SK-N-SH (cell line): ENCODE data around the gene TERB2. TPM values are rescaled to one million over a fixed set of nuclear protein-coding genes. Genes with fewer than 3 reads are reported as not detected.

ENCODE experiments used
- CTCF ChIA-PET: fragments of 300-600, 350-600 bp; formaldehyde crosslinking; extraction: SDS; loops from one replicate; lab custom pipeline; 2021; lab: Yijun Ruan, JAX
- POLR2A ChIA-PET: fragments of 350-600 bp; sonication (Branson Sonifier 250); formaldehyde crosslinking; extraction: SDS; loops from one replicate; lab custom pipeline; 2020; ENCODE audit warnings: antibody characterized with exemption, inconsistent platforms; lab: Yijun Ruan, JAX
- DNase-seq: peaks from one replicate; pipeline ENCODE4 v3.0.0; 2012
- H2AFZ ChIP-seq: fragments of 200-600 bp; sonication (generic); 2 replicates; pipeline ENCODE4 v1.8.1; 2016; ENCODE audit warnings: antibody characterized with exemption, mild to moderate bottlenecking, low read depth
- H3F3A ChIP-seq: fragments of 200-600 bp; sonication (generic); replicated peaks from 2 replicates; pipeline ENCODE3; 2016; ENCODE audit warnings: antibody characterized with exemption, mild to moderate bottlenecking; ENCODE audit not compliant: insufficient read depth
- H3K27ac ChIP-seq, 2 experiments: fragments of 200-500 bp in 1 of 2; fragments of 200-600 bp in 1 of 2; sonication (Bioruptor generic) in 1 of 2; sonication (generic), shearing (Covaris generic) in 1 of 2; 2 replicates each; pipeline versions ENCODE4 v1.5.1 to v1.6.1; 2014 to 2016; ENCODE audit warnings: low read depth in 2 of 2, inconsistent platforms in 1 of 2, low read length in 1 of 2, mild to moderate bottlenecking in 1 of 2, mixed read lengths in 1 of 2
- H3K27me3 ChIP-seq: fragments of 200-600 bp; sonication (generic), shearing (Covaris generic); 2 replicates; pipeline ENCODE4 v1.6.1; 2016; ENCODE audit warnings: mixed run types; ENCODE audit not compliant: insufficient read depth
- H3K36me3 ChIP-seq, 2 experiments: fragments of 200-500 bp in 1 of 2; fragments of 200-600 bp in 1 of 2; sonication (Bioruptor generic) in 1 of 2; sonication (generic) in 1 of 2; replicated peaks in 1 of 2; 2 replicates each; pipeline versions ENCODE3 to v1.5.1; 2014 to 2016; ENCODE audit warnings: low read length in 1 of 2, mild to moderate bottlenecking in 1 of 2; ENCODE audit not compliant: insufficient read depth in 2 of 2, control insufficient read depth in 1 of 2
- H3K4me1 ChIP-seq, 2 experiments: fragments of 200-500 bp in 1 of 2; fragments of 200-600 bp in 1 of 2; sonication (Bioruptor generic) in 1 of 2; sonication (generic), shearing (Covaris generic) in 1 of 2; 2 replicates each; pipeline versions ENCODE4 v1.5.1 to v1.6.1; 2014 to 2016; ENCODE audit warnings: low read depth in 1 of 2, low read length in 1 of 2, mixed run types in 1 of 2; ENCODE audit not compliant: insufficient read depth in 2 of 2, control insufficient read depth in 1 of 2
- H3K4me2 ChIP-seq: fragments of 200-600 bp; sonication (generic), shearing (Covaris generic); 2 replicates; pipeline ENCODE4 v1.6.1; 2017; ENCODE audit warnings: mixed run types
- H3K4me3 ChIP-seq, 2 experiments: fragments of 200-500 bp in 1 of 2; fragments of 200-600 bp in 1 of 2; sonication (Bioruptor generic) in 1 of 2; sonication (generic), shearing (Covaris generic) in 1 of 2; 2 replicates each; pipeline versions ENCODE4 v1.5.1 to v1.8.1; 2014 to 2016; ENCODE audit warnings: low read depth in 2 of 2, inconsistent platforms in 1 of 2, low read length in 1 of 2, mild to moderate bottlenecking in 1 of 2, mixed read lengths in 1 of 2, moderate library complexity in 1 of 2
- H3K79me2 ChIP-seq: fragments of 200-600 bp; sonication (generic); 2 replicates; pipeline ENCODE4 v1.8.1; 2017; ENCODE audit warnings: mild to moderate bottlenecking; ENCODE audit not compliant: insufficient read depth
- H3K9ac ChIP-seq: fragments of 200-600 bp; sonication (generic); 2 replicates; pipeline ENCODE4 v1.6.1; 2017; ENCODE audit warnings: mixed run types
- H3K9me2 ChIP-seq: fragments of 200-600 bp; sonication (generic); 2 replicates; pipeline ENCODE4 v1.6.1; 2017; ENCODE audit warnings: mixed run types
- H3K9me3 ChIP-seq: fragments of 200-600 bp; sonication (generic); 2 replicates; pipeline ENCODE4 v1.6.1; 2017; ENCODE audit warnings: mixed run types, mild to moderate bottlenecking, moderate library complexity
- H4K20me1 ChIP-seq: fragments of 200-600 bp; sonication (generic); 2 replicates; pipeline ENCODE4 v1.6.1; 2017; ENCODE audit warnings: mild to moderate bottlenecking, mixed run types; ENCODE audit not compliant: insufficient read depth
- ELF1 ChIP-seq: IDR thresholded peaks from 2 replicates; pipeline ENCODE4 v1.4.0; 2012
- EP300 ChIP-seq, 2 experiments: IDR thresholded peaks; 2 replicates each; pipeline versions ENCODE4 v1.4.0 to v1.6.1; 2012; ENCODE audit warnings: borderline replicate concordance in 1 of 2, low read depth in 1 of 2, low read length in 1 of 2
- FOSL2 ChIP-seq: IDR thresholded peaks from 2 replicates; pipeline ENCODE4 v1.4.0; 2012; ENCODE audit warnings: low read depth, mild to moderate bottlenecking, moderate library complexity, borderline replicate concordance
- GABPA ChIP-seq: IDR thresholded peaks from 2 replicates; pipeline ENCODE4 v1.4.0; 2012; ENCODE audit warnings: low read depth, mild to moderate bottlenecking
- GATA2 ChIP-seq: sonication (generic); formaldehyde crosslinking; IDR thresholded peaks from 2 replicates; pipeline ENCODE4 v1.5.0; 2020; ENCODE audit warnings: mild to moderate bottlenecking, missing genetic modification reagents
- NRF1 ChIP-seq: IDR thresholded peaks from 2 replicates; pipeline ENCODE4 v1.6.1; 2012; ENCODE audit warnings: low read depth, mild to moderate bottlenecking, low read length
- RCOR1 ChIP-seq: fragments of 150-350 bp; IDR thresholded peaks from 2 replicates; pipeline ENCODE4 v1.6.1; 2017; ENCODE audit warnings: antibody characterized with exemption, low read length
- SIN3A ChIP-seq: IDR thresholded peaks from 2 replicates; pipeline ENCODE4 v1.6.1; 2012; ENCODE audit warnings: low read depth, mild to moderate bottlenecking, low read length, moderate library complexity, borderline replicate concordance
- SMC3 ChIP-seq: IDR thresholded peaks from 2 replicates; pipeline ENCODE4 v1.6.1; 2012; ENCODE audit warnings: low read depth, low read length, improper control_type of control experiment
- WGBS: methylation state at CpG from one replicate; pipeline ENCODE4 v1.1.6; 2017; ENCODE audit warnings: low lambda C conversion rate; 5-methylcytosine and 5-hydroxymethylcytosine counted together
- polyA plus RNA-seq, 3 experiments: library from polyadenylated mRNA; depleted of rRNA; stranded (reverse); fragments of >200 nt; gene quantifications; 2 replicates each; pipeline ENCODE4 v1.2.3, GENCODE V29; 2012
- small RNA-seq, 7 experiments: library from RNA; depleted of rRNA; stranded (forward); fragments of <200 nt; gene quantifications; one replicate each; pipeline ENCODE3, GENCODE V24; 2012
- TF ChIP-seq, protein P1 (sequence below): IDR thresholded peaks from 2 replicates; pipeline ENCODE4 v1.4.0; 2012; ENCODE audit warnings: low read depth
- TF ChIP-seq, protein P2 (sequence below): IDR thresholded peaks from 2 replicates; pipeline ENCODE4; 2012

Gene TERB2
- polyA plus RNA-seq, 1 of the 3 experiments (the other 2 are of a cell fraction): not detected

DNA sequence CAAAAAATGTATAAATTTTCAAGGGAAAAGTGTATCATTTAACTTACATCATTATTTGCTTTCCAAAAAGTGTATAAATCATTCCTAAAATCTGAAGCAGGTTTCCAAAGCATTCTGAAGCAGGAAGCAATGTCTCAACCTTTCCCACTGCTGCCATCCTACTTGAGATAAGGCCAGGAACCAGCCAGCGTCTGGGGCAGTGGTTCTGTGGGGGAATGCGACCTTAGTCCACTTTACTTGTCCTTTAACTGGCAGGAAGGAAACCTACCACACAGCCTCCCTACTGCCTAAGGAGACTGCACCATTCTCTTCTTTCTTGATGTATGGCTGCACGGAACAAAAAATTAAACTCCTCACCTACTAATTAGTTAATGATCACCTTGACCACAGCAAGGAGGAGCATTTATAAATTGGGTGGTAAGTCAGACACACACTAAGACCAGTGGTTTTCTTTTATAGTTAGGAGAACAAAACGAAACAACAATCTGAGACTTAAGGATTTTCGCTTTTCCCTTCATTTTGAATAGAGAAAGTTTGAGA is 70.2 kb downstream of the TERB2 start:
- Histone ChIP-seq H2AFZ (no peak overlapping the region), H4K20me1 (no peaks in the 10 kb centered on the region), H3F3A (no peaks in the 10 kb centered on the region), H3K27me3 (no peaks in the 10 kb centered on the region), H3K4me3 (no peak overlapping the region), H3K36me3 (peaks cover 0 to 4% of the 10 kb centered on the region in 2 experiments), H3K4me1 (peaks cover 0 to 33% of the 10 kb centered on the region in 2 experiments; a peak in 3 of 4 replicates), H3K9ac (no peak overlapping the region), H3K79me2 (no peaks in the 10 kb centered on the region)
- peak; percentile 17 for DNase-seq
- POLR2A ChIA-PET: no interaction called here
- WGBS: 98% methylated on average over 4 of the region's 5 CpGs
- TF ChIP-seq SIN3A (no peak), SMC3 (no peak), ELF1 (no peak), FOSL2 (no peak), RCOR1 (no peak), GABPA (no peak), NRF1 (no peak)
- TF ChIP-seq, protein P1, sequence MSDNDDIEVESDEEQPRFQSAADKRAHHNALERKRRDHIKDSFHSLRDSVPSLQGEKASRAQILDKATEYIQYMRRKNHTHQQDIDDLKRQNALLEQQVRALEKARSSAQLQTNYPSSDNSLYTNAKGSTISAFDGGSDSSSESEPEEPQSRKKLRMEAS: no peak
- TF ChIP-seq, protein P2, sequence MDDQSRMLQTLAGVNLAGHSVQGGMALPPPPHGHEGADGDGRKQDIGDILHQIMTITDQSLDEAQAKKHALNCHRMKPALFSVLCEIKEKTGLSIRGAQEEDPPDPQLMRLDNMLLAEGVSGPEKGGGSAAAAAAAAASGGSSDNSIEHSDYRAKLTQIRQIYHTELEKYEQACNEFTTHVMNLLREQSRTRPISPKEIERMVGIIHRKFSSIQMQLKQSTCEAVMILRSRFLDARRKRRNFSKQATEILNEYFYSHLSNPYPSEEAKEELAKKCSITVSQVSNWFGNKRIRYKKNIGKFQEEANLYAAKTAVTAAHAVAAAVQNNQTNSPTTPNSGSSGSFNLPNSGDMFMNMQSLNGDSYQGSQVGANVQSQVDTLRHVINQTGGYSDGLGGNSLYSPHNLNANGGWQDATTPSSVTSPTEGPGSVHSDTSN: no peak
- TF ChIP-seq, all 33 proteins: peak for 0
- Histone ChIP-seq H3K9me3 (no peaks in the 10 kb centered on the region), H3K27ac (peak overlapping the region in 1 of 2 experiments; percentile 74; a peak in 2 of 4 replicates), H3K9me2 (no peaks in the 10 kb centered on the region), H3K4me2 (no peak overlapping the region)
- CTCF ChIA-PET: interaction anchor here (2.7 to 3.1 kb wide), 2 partner anchors 10 to 91 kb away, joined by 12 to 13 read pairs; no protein-coding TSS in a partner anchor

GRCh38 chr15:45027220-45027619 is 70.7 kb downstream of the TERB2 start:
- Histone ChIP-seq H3F3A (no peaks in the 10 kb centered on the region), H3K4me2 (no peak overlapping the region), H3K36me3 (peaks cover 0 to 4% of the 10 kb centered on the region in 2 experiments), H3K27ac (peak overlapping the region in 1 of 2 experiments; percentile 74; a peak in 2 of 4 replicates), H3K4me3 (no peak overlapping the region), H3K9me3 (no peaks in the 10 kb centered on the region), H3K9me2 (no peaks in the 10 kb centered on the region), H3K9ac (no peak overlapping the region), H2AFZ (no peak overlapping the region), H3K79me2 (no peaks in the 10 kb centered on the region), H3K4me1 (peaks cover 0 to 33% of the 10 kb centered on the region in 2 experiments; a peak in 3 of 4 replicates), H4K20me1 (no peaks in the 10 kb centered on the region), H3K27me3 (no peaks in the 10 kb centered on the region)
- peak; percentile 41 for DNase-seq
- CTCF ChIA-PET: interaction anchor here (0.7 to 3.1 kb wide), 5 partner anchors 10 to 91 kb away, joined by 3 to 13 read pairs (median 5); no protein-coding TSS in a partner anchor
- 89% methylated on average over 4 of the region's 4 CpGs for WGBS
- TF ChIP-seq GATA2 (CRISPR knock-in tag): peak; percentile 60
- TF ChIP-seq EP300 (IDR thresholded peaks at IDR 0.05; ENCODE audit: borderline replicate concordance in 1 of 2, low read depth in 1 of 2, low read length in 1 of 2): peak in 1 of 2 experiments; percentile 39; a peak in 1 of 4 replicates
- TF ChIP-seq FOSL2: no peak
- POLR2A ChIA-PET: no interaction called here

Small RNAs within 50 kb of the gene (small RNA-seq; reads per million reads assigned to genes)
- 0 reads per million in 7 experiments for gene RNU1-78P
- gene RNU6-1108P: 0 to 0.21 (median 0) reads per million in 7 experiments
- gene RNU6-1332P: 0 reads per million in 7 experiments
- gene RNU6-966P: 0 to 0.13 (median 0) reads per million in 7 experiments

Other genes starting within 250 kb of the TERB2 start
- 0.13 and 0.31 TPM in 2 replicates for gene PATL2, start 245.4 kb upstream of the TERB2 start, polyA plus RNA-seq (2012; rRNA removed)
- 1,193 and 2,153 TPM in 2 replicates for gene B2M, start 245.2 kb upstream of the TERB2 start, polyA plus RNA-seq (2012; rRNA removed)
- gene TRIM69, start 220.2 kb upstream of the TERB2 start, polyA plus RNA-seq (2012; rRNA removed): 9.7 and 11.1 TPM in 2 replicates
- gene SORD, start 66.5 kb downstream of the TERB2 start, polyA plus RNA-seq (2012; rRNA removed): 35.1 and 40.8 TPM in 2 replicates
- 0.02 TPM in 1 of 2 replicates, not detected in the other for gene DUOX2, start 157.5 kb downstream of the TERB2 start, polyA plus RNA-seq (2012; rRNA removed)
- gene DUOXA2, start 157.6 kb downstream of the TERB2 start, polyA plus RNA-seq (2012; rRNA removed): not detected in 2 replicates
- 0.02 TPM in 1 of 2 replicates, not detected in the other for gene DUOXA1, start 173.2 kb downstream of the TERB2 start, polyA plus RNA-seq (2012; rRNA removed)
- gene DUOX1, start 173.3 kb downstream of the TERB2 start, polyA plus RNA-seq (2012; rRNA removed): not detected in 2 replicates
- gene SHF, start 231.3 kb downstream of the TERB2 start, polyA plus RNA-seq (2012; rRNA removed): 4.4 and 5.5 TPM in 2 replicates